Ishikawa (cell line): ENCODE data around the gene RET.

ENCODE experiments used
- CEBPB ChIP-seq: IDR thresholded peaks from 2 replicates; pipeline ENCODE4 v1.6.1; 2012
- CREB1 ChIP-seq: IDR thresholded peaks from 2 replicates; pipeline ENCODE4 v1.6.1; 2012; ENCODE audit warnings: low read depth
- EGR1 ChIP-seq: IDR thresholded peaks from 2 replicates; pipeline ENCODE4 v1.6.1; 2012
- EP300 ChIP-seq: IDR thresholded peaks from 2 replicates; pipeline ENCODE4 v1.6.1; 2012; ENCODE audit warnings: borderline replicate concordance
- FOXM1 ChIP-seq: IDR thresholded peaks from 2 replicates; pipeline ENCODE4 v1.6.1; 2012; ENCODE audit warnings: low read depth, borderline replicate concordance
- NFIC ChIP-seq: IDR thresholded peaks from 2 replicates; pipeline ENCODE4 v1.6.1; 2012
- RAD21 ChIP-seq: IDR thresholded peaks from 2 replicates; pipeline ENCODE4 v1.6.1; 2012; ENCODE audit warnings: low read depth
- REST ChIP-seq: IDR thresholded peaks from 2 replicates; pipeline ENCODE4 v1.6.1; 2012; ENCODE audit warnings: low read depth, mild to moderate bottlenecking
- TAF1 ChIP-seq: IDR thresholded peaks from 2 replicates; pipeline ENCODE4 v1.6.1; 2012; ENCODE audit warnings: low read depth, mild to moderate bottlenecking
- TCF12 ChIP-seq: IDR thresholded peaks from 2 replicates; pipeline ENCODE4 v1.6.1; 2012; ENCODE audit warnings: low read depth
- TEAD4 ChIP-seq: IDR thresholded peaks from 2 replicates; pipeline ENCODE4 v1.6.1; 2012
- YY1 ChIP-seq: IDR thresholded peaks from 2 replicates; pipeline ENCODE4 v1.6.1; 2012; ENCODE audit warnings: low read depth
- ZBTB7A ChIP-seq: IDR thresholded peaks from 2 replicates; pipeline ENCODE4 v1.6.1; 2012; ENCODE audit warnings: low read depth
- TF ChIP-seq, protein P1 (sequence below): IDR thresholded peaks from 2 replicates; pipeline ENCODE4 v1.6.1; 2012
- TF ChIP-seq, protein P2 (sequence below): IDR thresholded peaks from 2 replicates; pipeline ENCODE4 v1.6.1; 2012

Gene RET

DNA sequence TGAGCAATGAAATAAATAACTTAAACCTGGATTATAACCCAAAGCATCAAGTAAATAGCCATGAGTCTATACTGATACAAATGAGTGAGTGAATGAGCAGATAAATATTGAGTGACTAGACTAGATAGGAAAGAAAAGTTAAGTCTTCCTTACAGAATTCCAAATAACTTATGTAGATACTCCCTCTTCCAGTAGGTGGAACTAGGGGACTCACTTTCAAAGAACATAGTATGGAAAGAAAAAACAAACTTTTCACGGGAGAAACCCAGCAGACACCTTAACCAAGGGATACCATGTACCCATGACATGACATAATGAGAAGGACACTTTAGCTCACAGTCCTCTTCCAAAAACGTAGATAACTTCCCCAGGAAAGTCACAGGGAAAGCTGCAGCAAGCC lies 93.6 kb downstream of the RET start:
- no peak for TF ChIP-seq FOXM1
- TF ChIP-seq, protein P1, sequence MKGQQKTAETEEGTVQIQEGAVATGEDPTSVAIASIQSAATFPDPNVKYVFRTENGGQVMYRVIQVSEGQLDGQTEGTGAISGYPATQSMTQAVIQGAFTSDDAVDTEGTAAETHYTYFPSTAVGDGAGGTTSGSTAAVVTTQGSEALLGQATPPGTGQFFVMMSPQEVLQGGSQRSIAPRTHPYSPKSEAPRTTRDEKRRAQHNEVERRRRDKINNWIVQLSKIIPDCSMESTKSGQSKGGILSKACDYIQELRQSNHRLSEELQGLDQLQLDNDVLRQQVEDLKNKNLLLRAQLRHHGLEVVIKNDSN: no peak
- TF ChIP-seq ZBTB7A: no peak
- no peak for TF ChIP-seq EP300
- TF ChIP-seq EGR1: no peak

GRCh38 chr10:43172645-43173044 lies 95.8 kb downstream of the RET start:
- no peak for TF ChIP-seq CEBPB
- TF ChIP-seq REST: no peak
- TF ChIP-seq, protein P1: no peak
- no peak for TF ChIP-seq EGR1
- TF ChIP-seq EP300: no peak
- TF ChIP-seq TCF12: no peak
- no peak for TF ChIP-seq FOXM1
- no peak for TF ChIP-seq YY1
- no peak for TF ChIP-seq TEAD4
- no peak for TF ChIP-seq ZBTB7A

DNA sequence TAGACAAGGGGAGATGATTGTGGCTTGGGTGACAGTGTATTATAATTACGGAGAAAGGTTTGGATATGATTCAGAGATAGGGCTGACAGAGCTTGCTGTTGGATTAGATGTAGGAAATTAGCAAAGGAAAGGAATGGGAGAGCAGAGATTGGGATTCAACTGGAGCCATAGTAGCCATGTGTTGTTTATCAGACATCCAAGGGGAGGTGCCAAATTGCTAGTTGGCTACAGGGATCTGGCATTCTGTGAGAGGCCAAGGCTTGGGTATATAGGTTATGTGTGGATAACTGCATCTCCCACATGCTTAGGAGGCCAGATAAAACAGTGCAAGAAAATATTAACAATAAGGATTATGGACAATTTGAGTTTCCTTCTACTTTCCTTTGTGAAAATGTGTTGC lies 96.3 kb downstream of the RET start:
- TF ChIP-seq, protein P2, sequence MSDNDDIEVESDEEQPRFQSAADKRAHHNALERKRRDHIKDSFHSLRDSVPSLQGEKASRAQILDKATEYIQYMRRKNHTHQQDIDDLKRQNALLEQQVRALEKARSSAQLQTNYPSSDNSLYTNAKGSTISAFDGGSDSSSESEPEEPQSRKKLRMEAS: no peak
- TF ChIP-seq YY1 (no peak), NFIC (no peak), REST (no peak), RAD21 (no peak), FOXM1 (no peak), TAF1 (no peak), TCF12 (no peak), TEAD4 (no peak), ZBTB7A (no peak), EGR1 (no peak), CREB1 (no peak), CEBPB (no peak), EP300 (no peak)
- TF ChIP-seq, protein P1: no peak

GRCh38 chr10:43174969-43175368 lies 98.1 kb downstream of the RET start:
- TF ChIP-seq TEAD4 (no peak), YY1 (no peak), CREB1 (no peak), REST (no peak), TAF1 (no peak), FOXM1 (no peak), EP300 (no peak), ZBTB7A (no peak), TCF12 (no peak), NFIC (no peak), EGR1 (no peak)

- TF ChIP-seq TEAD4 (no peak), FOXM1 (no peak)
Measured at GRCh38 chr10:43176271-43176670, 99.4 kb downstream of the RET start.
